GM19324 (cell line): ENCODE results near the gene SHLD2.
A peak's percentile ranks its signal among the peaks of the same experiment; 100 is the strongest.
"Not testable (repeated sequence)": the region's sequence is repeated elsewhere in the genome, so short reads cannot be mapped to it uniquely, and the experiment has no call there.

Source experiments
- ATAC-seq: cut with Tn5 transposase; IDR thresholded peaks from one replicate; pipeline ENCODE4 v1.9.1; 2021; ENCODE audit warnings: mild to moderate bottlenecking, moderate library complexity; ENCODE audit not compliant: unreplicated experiment, low FRiP score

SHLD2 gene, protein sequence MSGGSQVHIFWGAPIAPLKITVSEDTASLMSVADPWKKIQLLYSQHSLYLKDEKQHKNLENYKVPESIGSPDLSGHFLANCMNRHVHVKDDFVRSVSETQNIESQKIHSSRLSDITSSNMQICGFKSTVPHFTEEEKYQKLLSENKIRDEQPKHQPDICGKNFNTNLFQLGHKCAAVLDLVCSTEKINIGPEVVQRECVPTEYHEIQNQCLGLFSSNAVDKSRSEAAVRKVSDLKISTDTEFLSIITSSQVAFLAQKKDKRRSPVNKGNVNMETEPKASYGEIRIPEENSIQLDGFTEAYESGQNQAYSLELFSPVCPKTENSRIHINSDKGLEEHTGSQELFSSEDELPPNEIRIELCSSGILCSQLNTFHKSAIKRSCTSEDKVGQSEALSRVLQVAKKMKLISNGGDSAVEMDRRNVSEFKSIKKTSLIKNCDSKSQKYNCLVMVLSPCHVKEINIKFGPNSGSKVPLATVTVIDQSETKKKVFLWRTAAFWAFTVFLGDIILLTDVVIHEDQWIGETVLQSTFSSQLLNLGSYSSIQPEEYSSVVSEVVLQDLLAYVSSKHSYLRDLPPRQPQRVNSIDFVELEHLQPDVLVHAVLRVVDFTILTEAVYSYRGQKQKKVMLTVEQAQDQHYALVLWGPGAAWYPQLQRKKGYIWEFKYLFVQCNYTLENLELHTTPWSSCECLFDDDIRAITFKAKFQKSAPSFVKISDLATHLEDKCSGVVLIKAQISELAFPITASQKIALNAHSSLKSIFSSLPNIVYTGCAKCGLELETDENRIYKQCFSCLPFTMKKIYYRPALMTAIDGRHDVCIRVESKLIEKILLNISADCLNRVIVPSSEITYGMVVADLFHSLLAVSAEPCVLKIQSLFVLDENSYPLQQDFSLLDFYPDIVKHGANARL

DNA sequence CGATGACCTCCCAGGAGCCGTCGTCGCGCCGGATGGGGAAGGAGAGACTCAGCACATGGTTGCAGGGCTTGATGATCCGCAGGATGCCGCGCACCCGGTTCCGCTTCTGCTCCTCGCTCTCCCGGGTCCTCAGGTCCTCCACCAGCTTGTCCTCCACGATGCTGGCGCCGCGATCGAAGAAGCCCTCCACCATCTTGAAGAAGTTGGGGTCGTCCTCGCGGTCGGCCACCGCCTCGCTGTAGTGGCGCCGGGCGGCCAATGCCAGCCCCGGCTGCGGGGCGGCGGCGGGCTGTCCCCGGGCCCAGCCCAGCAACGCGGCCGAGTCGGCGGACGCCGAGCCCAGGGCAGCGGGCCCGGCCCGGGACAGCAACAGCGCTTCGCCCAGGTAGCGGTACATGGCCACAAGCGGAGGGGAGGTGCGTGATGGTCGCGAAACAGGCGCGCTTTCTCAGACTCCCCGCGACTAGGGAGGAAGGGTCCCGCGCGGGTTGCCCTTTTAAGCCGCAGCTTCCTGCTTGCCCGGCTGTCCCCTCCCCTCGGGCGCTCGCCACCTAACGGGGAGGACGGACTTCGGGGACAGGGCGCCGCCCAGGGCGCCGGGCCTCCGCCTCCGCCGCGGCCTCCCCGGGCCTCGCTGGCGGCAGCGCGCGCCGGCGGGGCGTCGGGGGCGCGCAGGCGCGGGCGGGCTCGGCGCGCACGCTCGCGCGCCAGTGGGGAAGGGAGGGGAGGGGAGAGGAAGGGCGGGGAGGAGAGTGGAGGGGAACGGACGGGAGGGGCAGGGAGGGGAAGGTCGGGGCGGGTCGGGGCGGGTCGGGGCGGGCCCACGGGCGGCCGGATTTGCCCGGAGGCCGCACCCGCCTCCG lies at the start of gene SHLD2, which contains the start of gene GLUD1:
TSS of gene SHLD2 (plus strand) at position 834 of the 863 bp plus-strand sequence. CDS start 56,149 bp downstream, outside the sequence.
TSS of gene GLUD1 (minus strand) at position 471 of the 863 bp plus-strand sequence. CDS start at position 397, 74 bp downstream.
- peak; percentile 70 for ATAC-seq

DNA sequence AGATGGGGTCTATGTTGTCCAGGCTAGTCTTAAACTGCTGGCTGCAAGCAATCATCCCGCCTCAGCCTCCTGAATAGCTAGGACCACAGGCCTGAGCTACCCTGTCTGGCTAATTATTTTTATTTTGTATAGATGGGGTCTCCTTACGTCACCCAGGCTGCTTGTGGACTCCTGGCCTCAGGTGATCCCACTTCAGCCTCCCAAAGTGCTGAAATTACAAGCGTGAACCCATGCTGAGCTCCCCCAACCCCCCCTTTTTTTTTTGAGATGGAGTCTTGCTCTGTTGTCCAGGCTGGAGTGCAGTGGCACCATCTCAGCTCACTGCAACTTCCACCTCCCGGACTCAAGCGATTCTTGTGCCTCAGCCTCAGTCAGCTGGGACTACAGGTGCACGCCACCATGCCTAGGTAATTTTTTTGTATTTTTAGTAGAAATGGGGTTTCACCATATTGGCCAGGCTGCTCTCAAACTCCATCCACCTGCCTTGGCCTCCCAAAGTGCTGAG lies 49.5 kb upstream of the SHLD2 start:
- ATAC-seq = no peak

DNA sequence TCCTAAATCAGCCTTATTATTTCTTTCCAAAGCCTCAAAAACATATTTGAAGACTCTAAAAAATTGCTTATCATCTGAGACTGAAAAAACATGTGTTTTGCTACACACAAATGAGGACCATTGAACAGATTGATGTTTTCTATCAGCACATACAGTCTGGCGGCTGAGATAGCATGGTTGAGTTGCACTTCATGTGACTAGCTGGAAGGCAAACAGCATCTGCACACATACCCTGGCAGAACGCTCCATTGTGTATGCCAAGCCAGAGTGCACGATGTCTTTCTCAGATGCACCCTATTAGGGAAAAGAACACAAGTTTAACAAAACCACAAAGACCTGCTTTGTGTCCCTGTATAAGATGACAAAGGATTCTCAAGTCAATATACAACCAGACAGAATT lies 41.9 kb upstream of the SHLD2 start:
- ATAC-seq = no peak

DNA sequence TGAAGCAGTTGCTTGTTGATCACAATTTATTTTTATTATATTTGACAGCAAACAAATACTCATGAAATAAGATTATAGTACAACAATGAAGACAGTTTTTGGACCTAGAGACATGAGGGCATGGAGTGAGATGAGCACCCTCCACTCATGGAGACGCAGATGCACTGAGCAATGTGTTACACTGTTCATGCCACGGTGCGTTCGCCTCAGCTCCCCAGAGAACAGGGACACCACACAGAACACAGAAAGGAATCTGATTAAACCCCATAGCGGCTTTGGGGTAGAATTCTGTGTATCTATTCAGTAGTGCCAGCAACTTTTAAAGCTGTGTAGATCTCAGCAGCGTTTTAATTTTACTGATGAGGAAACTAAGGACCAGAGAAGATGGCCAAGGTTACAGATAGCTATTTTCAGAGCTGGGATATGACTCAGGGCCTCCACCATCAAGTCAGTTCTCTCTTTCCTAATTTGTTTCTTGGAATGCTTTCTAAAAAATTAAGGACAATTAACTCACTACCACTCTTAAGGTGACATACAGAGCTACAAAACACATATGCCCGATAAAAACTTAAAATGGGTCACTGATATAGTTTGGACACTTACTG lies 41.3 kb upstream of the SHLD2 start:
- ATAC-seq = no peak

DNA sequence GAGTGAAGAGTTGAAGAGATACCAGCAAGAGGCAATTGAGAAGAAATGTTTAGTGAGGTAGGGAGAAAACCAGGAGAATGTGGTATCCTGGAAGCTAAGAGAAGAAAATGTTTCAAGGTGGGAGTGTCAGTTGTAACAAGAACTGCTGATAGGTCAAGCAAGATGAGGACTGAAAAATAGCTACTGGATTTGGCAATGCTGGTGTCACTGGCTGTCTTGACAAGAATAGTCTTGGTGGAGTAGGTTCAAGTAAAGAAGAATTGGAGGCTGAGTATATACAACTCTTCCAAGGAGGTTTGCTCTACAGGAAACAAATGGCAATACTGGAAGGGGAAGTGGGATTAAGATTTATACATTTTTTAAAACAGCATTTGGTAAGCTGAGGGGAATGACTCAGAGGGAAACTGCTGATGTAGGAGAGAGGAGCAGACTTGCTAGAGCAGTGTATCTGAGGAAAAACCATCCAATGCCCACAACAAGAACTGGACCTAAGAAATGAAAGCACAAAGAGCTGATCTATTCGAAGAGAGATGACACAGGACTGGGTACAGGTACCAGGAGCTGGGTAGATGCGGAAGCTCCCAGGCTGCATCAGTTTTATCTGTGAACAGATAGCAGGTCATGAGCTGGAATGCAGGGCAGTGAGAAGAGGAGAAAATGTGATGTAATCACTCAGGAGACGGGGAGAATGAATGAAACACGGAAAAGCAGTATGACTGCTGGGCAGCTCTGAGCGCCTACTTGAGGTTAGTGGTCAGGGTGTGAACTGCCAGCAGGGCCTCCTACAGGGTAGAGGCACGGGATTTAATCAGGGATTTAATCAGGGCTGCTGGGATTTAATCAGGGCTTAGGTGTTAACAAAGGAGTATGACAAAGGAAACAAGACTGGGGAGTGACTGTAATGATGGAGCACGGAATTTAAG lies 40.4 kb upstream of the SHLD2 start:
- ATAC-seq = no peak

DNA sequence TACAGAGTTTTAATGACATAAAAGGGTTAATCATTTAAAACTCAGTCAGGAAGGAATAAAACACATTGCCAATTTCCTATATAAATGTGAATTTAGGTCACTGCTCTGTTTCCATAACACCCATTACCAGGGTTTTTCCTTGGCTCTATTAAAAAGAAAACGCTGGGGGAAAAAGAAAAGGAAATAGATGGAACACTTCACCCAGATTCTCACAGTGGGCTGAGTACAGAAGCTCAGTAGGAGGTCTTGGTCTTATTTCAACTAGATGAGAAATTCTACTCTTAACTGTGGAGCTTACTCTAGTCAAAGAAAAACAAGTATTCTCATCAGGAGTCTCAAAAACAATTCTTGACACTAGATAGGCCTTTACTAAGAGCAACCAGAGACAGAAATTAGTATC lies 36.8 kb upstream of the SHLD2 start:
- no peak for ATAC-seq

DNA sequence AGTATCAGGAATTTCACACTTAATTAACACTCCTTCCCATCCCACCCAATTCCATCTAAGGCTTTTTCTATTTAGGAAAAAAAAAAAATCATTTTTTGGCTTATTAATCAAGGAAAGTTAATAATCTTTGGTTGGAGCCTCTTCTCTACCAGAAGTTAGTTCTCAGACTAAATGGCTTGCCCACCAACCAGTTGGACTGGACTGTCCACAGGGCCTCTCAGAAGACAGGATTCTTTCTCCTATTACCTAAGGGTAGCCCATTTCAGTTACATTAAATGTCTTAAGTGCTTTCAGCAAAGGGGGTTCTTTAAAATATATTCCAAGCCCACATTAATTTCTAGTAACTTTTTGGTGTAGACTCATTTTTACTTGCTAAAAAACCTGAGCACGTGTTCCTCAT lies 35.6 kb upstream of the SHLD2 start:
- ATAC-seq = no peak

DNA sequence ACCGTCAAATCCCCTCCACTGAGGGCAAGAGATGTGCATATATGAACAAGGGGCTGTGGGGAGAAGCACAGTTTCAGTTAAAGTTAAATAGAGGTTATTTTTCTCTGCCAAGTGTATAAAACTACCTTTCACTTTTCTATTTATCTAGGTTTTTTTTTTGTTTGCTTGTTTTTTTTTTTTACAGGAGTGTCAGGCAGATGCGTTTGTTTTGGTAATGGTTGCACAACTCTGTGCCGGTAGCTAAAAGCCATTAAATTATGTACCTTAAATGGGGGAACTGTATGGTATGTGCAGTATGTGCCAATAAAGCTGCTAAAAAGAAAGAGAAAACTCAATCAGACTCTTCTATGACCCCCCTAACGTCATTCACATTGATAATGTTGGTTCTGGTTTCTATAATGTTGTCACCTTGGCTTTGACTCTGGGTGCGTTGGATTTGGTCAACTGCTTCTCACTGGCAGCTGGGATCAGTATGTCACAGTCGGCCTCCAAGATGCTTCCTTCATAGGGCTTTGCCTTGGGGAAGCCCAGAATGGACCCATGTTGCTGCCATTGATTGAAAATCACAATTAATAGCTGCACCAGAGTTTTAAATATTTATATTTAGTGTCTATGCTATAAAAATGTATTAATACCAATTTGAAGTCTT lies 34.6 kb upstream of the SHLD2 start:
- ATAC-seq = no peak

DNA sequence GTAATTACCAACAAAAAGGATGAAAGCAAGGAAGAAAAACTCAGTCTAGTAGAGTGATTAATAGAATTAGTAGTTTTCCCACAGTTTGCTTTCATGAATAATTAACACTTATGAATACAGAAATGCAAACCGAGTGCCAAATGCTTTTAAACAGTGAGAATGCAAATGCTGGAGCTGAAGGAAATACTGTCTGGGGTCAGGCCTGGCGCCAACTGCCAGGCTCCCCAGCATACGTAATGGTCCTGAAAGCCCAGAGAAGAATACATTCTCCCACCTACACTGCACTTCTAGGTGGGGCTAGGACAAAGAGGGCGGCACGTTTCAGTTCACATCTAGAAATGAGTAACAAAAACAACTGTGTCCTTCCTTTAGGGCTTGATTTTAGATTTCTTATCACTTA lies 30.4 kb upstream of the SHLD2 start:
- no peak for ATAC-seq

DNA sequence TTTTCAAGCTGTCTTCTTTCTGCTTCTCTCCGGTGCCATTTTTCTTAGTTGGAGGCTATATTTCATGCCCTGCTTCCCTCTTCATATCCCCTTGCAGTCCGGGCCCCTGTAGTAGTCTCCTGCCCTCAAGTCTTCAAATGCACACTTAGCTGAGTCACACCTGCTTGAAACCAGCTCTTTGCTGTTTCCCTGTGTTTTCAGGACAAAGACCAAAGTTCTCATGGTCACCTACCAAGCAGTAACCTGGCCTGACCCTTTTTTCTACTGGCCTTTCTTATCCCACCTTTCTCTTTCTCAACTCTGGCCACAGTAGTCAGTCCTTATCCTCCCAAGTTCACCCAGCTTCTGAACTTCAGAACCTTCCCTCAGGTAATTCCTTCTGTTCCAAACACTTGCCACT lies 28.8 kb upstream of the SHLD2 start:
- no peak for ATAC-seq

DNA sequence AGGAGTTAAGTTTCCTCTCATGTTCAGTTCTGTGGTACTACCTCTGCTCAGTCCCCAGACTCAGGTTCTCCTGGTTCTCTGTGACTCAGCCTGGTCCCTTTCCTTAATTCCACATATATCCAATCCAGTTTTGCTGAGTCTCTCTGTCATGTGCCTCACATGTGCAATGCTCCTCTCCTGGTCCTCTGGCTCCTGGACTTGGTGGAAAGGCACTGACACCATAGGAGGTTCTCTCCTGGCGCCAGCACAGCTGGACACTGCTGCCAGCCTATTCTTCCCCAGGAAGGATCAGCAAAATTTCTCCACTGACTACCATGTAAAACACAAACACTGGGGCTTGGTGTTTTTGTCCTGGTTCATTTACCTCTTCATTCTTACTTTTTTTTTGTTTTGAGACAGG lies 28.1 kb upstream of the SHLD2 start:
- no peak for ATAC-seq

DNA sequence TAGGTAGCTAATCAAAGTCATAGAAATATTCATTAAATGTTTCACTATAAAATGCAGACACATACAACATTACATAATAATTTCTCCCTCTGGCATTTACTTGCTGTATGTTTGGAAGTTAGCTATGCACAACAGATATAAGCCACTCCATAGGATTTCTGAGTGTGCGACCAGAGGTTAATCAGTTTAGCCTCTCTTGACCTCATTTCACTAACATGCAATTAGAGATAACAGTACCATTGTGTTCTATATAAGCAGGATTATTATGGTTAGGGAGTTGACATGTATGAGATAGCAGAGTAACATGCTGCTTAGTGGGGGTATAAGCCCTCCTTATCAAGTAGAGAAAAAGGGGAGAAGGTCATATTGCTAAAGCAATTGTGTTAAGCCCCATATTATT lies 26.7 kb upstream of the SHLD2 start:
- no peak for ATAC-seq

DNA sequence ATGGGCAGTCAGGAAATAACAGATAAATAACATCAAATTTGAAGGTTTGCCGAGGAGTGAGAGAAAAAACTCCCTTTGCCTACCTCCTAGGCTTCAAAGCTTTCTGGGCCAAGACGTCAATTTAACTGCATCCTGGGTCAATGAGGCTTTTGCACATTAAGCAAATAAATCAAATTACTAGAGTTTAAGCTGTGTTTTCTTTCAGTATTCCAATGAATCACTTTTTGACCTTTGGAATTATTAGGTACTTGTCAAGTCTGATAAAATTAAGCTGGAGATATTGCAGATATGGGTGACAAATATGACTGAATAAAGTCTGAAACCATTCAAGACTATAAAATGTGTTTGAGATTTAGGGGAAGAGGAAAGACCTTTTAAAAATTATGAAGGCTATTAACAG lies 22.6 kb upstream of the SHLD2 start:
- no peak for ATAC-seq

DNA sequence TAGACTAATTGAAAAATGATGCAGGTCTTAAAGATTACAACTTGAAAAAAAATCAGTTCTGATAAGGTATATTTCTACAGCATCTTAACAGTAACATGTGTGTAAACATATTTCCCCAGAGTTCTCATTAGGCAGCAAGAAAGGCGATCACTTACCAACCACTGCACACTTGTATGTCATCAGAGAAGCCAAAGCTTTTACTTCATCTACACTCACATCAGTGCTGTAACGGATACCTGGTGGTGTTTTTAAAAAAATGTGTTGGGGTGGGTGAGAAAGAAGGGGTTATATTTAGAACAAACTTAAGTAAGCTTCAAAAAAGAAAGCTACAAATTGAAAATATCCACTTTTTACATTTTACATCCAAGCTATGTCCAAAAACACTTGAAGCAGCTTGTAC lies 18.6 kb upstream of the SHLD2 start:
- ATAC-seq = not testable (repeated sequence)

DNA sequence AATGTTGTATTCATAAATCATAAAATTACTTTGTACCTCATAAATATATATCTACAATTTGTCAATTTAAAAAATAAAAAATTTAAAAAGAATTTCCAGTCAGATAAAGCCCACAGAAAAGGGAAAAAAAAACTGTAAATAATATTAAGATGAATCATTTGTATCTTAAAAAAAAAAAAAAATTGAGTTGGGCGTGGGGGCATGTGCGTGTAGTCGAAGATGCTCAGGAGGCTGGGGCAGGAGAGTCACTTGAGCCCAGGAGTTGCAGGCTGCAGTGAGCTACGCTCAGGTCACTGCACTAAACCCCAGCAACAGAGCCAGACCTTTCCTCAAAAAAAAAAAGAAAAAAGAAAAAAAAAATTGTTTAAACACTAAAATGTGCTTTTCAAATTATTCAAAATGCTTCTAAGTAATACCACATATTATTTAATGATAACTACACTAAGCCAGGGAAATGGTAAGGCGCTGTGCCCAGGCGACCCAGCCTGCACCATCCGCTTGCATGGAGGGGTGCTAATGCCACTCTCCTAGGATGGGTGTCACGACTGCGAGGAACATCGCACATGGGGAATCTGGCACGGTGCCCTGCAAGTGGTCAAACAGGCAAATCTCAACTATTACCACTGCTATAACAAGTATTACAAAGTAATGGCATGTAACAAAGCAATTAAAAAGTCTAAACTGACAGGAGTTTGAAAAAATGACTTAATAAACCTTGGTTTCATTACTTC lies 15.7 kb upstream of the SHLD2 start:
- ATAC-seq = no peak

DNA sequence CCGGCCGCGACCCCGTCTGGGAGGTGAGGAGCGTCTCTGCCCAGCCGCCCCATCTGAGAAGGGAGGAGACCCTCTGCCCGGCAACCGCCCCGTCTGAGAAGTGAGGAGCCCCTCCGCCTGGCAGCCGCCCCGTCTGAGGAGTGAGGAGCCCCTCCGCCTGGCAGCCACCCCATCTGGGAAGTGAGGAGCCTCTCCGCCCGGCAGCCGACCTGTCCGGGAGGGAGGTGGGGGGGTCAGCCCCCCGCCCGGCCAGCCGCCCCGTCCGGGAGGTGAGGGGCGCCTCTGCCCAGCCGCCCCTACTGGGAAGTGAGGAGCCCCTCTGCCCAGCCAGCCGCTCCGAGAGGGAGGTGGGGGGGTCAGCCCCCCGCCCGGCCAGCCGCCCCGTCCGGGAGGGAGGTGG lies 14.4 kb upstream of the SHLD2 start:
- ATAC-seq = not testable (repeated sequence)

DNA sequence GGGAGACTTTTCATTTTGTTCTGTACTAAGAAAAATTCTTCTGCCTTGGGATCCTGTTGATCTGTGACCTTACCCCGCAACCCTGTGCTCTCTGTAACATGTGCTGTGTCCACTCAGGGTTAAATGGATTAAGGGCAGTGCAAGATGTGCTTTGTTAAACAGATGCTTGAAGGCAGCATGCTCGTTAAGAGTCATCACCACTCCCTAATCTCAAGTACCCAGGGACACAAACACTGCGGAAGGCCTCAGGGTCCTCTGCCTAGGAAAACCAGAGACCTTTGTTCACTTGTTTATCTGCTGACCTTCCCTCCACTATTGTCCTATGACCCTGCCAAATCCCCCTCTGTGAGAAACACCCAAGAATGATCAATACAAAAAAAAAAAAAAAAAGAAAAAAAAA lies 13.4 kb upstream of the SHLD2 start:
- ATAC-seq = not testable (repeated sequence)

DNA sequence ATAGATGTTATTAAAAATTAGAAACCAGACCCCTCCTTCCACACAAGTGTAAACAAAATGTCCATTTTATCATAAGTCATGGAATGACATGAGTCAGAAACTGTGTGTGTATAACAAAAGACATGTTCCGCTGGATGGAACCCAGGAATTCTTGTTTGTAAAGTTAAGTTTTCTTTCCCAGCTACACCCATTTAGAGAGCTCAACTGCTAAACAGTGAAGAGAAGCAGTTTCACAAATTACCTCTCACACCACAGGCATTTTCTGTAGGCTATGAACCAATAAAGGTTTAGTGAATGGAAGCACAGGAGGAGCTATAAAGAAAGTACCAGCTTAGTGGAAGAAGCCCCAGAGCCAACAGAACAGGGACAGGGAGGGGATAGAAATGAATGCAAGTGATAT lies 12.8 kb upstream of the SHLD2 start:
- ATAC-seq = not testable (repeated sequence)
